Cardiac muscle cell (in vitro differentiated cells and primary cell): ENCODE data around the gene VSIG4. TPM values are rescaled to one million over a fixed set of nuclear protein-coding genes. Genes with fewer than 3 reads are reported as not detected.

Experiments used
- DNase-seq, 2 donors: peaks; one replicate each; pipeline versions ENCODE4 v3.0.0 to v3.0.0-alpha.2; 2010 to 2017; ENCODE audit warnings: low read depth in 1 of 2, low spot score in 1 of 2
- H3K27ac ChIP-seq: fragments of 200-600 bp; sonication (generic); 2 replicates; pipeline ENCODE4 v1.5.1; 2016
- H3K27me3 ChIP-seq: fragments of 200-600 bp; sonication (generic); 2 replicates; pipeline ENCODE4 v1.6.0; 2016; ENCODE audit warnings: control low read depth
- H3K36me3 ChIP-seq: fragments of 200-600 bp; sonication (generic); 2 replicates; pipeline ENCODE4 v1.5.1; 2016; ENCODE audit warnings: control low read depth
- H3K4me1 ChIP-seq: fragments of 200-600 bp; sonication (generic); 2 replicates; pipeline ENCODE4 v1.8.1; 2017; ENCODE audit warnings: low read depth, mild to moderate bottlenecking, mixed run types
- H3K4me3 ChIP-seq: fragments of 200-600 bp; sonication (generic); 2 replicates; pipeline ENCODE4 v1.5.1; 2016; ENCODE audit warnings: mild to moderate bottlenecking
- H3K9me3 ChIP-seq: fragments of 200-600 bp; sonication (generic); 2 replicates; pipeline ENCODE4 v1.5.1; 2017; ENCODE audit warnings: low read depth, mild to moderate bottlenecking, control low read depth
- polyA plus RNA-seq: library from polyadenylated mRNA; unstranded; fragments of >200 nt; fragmentation: Nextera tagmentation; extraction: Ambion mirVana; gene quantifications from 2 replicates; pipeline ENCODE4 v1.2.1, GENCODE V29; 2016
- total RNA-seq: library from RNA; depleted of rRNA; stranded (reverse); fragments of >200 nt; gene quantifications from 2 replicates; pipeline ENCODE4 v1.2.3, GENCODE V29; 2016
- TF ChIP-seq, protein P1 (sequence below): IDR thresholded peaks from 2 replicates; pipeline ENCODE4 v1.5.1; 2012; ENCODE audit warnings: low read depth, mild to moderate bottlenecking, low read length

Gene VSIG4
- total and polyA plus RNA-seq, 2 experiments from 2014 or later = not detected

- TF ChIP-seq, protein P1, sequence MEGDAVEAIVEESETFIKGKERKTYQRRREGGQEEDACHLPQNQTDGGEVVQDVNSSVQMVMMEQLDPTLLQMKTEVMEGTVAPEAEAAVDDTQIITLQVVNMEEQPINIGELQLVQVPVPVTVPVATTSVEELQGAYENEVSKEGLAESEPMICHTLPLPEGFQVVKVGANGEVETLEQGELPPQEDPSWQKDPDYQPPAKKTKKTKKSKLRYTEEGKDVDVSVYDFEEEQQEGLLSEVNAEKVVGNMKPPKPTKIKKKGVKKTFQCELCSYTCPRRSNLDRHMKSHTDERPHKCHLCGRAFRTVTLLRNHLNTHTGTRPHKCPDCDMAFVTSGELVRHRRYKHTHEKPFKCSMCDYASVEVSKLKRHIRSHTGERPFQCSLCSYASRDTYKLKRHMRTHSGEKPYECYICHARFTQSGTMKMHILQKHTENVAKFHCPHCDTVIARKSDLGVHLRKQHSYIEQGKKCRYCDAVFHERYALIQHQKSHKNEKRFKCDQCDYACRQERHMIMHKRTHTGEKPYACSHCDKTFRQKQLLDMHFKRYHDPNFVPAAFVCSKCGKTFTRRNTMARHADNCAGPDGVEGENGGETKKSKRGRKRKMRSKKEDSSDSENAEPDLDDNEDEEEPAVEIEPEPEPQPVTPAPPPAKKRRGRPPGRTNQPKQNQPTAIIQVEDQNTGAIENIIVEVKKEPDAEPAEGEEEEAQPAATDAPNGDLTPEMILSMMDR = no peak
- Histone ChIP-seq H3K27me3 (no peaks in the 10 kb centered on the region), H3K36me3 (no peaks in the 10 kb centered on the region), H3K4me1 (no peaks in the 10 kb centered on the region), H3K9me3 (no peaks in the 10 kb centered on the region), H3K4me3 (no peak overlapping the region), H3K27ac (no peak overlapping the region)
- DNase-seq = no peak
These were observed 19.1 kb downstream of the VSIG4 start for GRCh38 chrX:66020631-66021334.

DNA sequence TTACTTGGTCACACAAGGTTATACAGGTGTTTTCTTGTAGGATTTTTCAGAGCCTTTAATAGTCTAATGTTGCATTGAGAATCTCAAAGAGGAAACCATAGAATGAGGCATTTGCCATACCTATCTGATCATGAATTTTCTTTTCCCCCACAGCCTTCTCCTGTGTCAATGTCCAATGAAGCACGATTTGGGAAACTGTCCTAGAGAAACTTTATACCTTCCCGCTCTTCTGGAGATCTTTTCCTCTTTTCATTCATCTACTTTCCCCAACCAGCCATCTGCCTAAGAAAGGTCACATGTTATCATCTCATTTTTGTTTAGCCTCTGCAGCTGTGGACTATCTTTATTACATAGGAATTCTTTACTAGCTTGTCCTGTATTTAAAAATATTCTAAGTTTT, 19.9 kb downstream of the VSIG4 start:
- Histone ChIP-seq H3K9me3 (no peaks in the 10 kb centered on the region), H3K4me1 (no peaks in the 10 kb centered on the region), H3K36me3 (no peaks in the 10 kb centered on the region), H3K27ac (no peak overlapping the region), H3K27me3 (no peaks in the 10 kb centered on the region), H3K4me3 (no peak overlapping the region)
- DNase-seq = no peak
- TF ChIP-seq, protein P1 = no peak

DNA sequence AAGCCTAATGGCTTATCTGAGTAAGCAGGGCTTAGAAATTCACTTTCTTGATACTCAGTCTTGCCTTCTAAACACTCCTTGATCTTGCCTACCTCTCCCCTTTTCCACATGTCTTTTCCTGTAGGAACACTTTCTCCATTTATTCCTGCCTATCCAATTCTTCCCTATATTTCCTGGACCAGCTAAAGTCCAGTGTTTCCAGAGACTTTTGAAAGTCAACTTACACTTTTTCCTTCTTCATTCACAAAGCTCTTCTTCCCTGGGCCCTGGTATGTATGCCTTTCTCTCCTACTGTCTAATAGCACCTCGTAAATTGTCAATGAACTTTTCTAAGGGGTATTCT, 20.6 kb downstream of the VSIG4 start:
- Histone ChIP-seq H3K9me3 (no peaks in the 10 kb centered on the region), H3K36me3 (no peaks in the 10 kb centered on the region), H3K4me3 (no peak overlapping the region), H3K27ac (no peak overlapping the region), H3K27me3 (no peaks in the 10 kb centered on the region), H3K4me1 (no peaks in the 10 kb centered on the region)
- TF ChIP-seq, protein P1 = no peak
- DNase-seq = no peak

GRCh38 chrX:66018585-66019309, 21.1 kb downstream of the VSIG4 start:
- Histone ChIP-seq H3K9me3 (no peaks in the 10 kb centered on the region), H3K36me3 (no peaks in the 10 kb centered on the region), H3K4me1 (no peaks in the 10 kb centered on the region), H3K27ac (no peak overlapping the region), H3K4me3 (no peak overlapping the region), H3K27me3 (no peaks in the 10 kb centered on the region)
- no peak for DNase-seq
- TF ChIP-seq, protein P1 = no peak

GRCh38 chrX:66017659-66018170, 22.2 kb downstream of the VSIG4 start:
- H3K9me3 ChIP-seq = no peaks in the 10 kb centered on the region

More at GRCh38 chrX:66017659-66018170, 22.2 kb downstream of the VSIG4 start:
- TF ChIP-seq, protein P1 = no peak
- Histone ChIP-seq H3K4me3 (no peak overlapping the region), H3K27me3 (no peaks in the 10 kb centered on the region), H3K27ac (no peak overlapping the region), H3K4me1 (no peaks in the 10 kb centered on the region), H3K36me3 (no peaks in the 10 kb centered on the region)
- DNase-seq = no peak
